NCI-H2029 treated with DMSO at 0.1 percent for 48 hours (cell line): ENCODE results near the gene PGLYRP2.
"Not testable (repeated sequence)": the region's sequence is repeated elsewhere in the genome, so short reads cannot be mapped to it uniquely, and the experiment has no call there.

Experiments used
- DNase-seq: peaks from one replicate; lab custom pipeline; 2025; lab: John Stamatoyannopoulos, UW

PGLYRP2 gene, protein sequence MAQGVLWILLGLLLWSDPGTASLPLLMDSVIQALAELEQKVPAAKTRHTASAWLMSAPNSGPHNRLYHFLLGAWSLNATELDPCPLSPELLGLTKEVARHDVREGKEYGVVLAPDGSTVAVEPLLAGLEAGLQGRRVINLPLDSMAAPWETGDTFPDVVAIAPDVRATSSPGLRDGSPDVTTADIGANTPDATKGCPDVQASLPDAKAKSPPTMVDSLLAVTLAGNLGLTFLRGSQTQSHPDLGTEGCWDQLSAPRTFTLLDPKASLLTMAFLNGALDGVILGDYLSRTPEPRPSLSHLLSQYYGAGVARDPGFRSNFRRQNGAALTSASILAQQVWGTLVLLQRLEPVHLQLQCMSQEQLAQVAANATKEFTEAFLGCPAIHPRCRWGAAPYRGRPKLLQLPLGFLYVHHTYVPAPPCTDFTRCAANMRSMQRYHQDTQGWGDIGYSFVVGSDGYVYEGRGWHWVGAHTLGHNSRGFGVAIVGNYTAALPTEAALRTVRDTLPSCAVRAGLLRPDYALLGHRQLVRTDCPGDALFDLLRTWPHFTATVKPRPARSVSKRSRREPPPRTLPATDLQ

DNA sequence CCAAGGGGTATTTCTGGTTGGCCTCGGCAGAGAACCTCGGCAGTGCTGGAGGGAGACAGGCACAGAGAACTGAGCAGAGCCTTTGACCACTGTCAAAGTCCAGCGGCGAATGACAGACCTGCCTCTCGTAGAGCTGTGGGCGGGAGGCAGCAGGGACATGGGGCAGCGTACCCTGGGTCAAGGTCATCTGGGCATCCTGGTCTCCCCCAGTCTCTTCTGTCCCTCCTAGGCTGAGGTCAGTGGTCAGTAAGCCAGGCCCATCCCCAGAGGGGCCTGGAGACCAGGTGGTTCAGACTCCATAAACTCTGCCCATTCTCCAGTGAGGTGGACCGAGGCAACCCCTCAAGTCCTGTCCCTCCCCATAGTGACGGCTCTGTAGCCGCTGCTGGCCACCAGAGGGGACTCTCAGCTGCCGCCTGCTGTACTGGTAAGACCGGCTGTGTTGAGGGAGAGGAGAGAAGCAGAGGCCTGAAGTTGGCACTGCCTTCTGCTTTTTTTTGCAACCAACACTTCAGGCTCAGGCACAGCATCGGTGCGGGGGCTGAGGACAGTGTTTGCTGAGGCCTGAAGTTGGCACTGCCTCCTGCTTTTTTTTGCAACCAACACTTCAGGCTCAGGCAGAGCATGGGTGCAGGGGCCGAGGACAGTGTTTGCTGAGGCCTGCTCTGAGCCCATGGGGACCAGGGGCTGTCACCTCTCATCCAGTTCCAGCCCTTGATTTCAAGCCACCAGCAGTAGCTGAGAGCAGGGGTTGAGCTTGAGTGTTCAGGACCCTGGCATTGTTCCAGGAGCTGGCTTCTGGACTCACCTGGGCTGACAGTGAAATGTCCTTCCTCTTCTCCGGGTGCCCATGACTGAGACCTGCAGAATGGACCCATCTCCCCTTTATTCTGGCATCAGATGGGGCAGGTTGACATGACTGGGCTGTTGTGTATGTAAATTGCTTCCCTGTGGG lies at the start of gene PGLYRP2:
Gene PGLYRP2 (minus strand): TSS at position 111 of the 955 bp plus-strand sequence. CDS start 130 bp downstream, outside the sequence.
- no peak for DNase-seq

DNA sequence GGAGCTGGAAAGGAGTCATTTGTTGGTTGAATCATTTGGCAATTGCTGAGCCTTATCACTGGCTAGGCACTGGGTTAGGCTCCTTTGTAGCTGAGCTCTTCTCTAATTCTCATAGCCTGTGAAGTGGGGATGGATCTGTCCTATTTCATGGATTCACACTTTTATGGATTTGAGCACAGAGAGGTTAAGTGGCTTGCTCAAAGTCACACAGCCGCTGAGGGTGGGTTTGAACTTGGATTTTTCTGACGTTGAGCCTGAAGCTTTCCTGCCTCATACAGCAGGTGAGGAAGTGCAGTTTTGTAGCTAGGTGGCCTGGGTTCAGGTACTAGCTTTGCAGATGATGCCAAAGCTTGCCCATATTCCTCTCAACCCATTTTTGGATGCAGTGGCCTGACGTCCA lies 48.4 kb upstream of the PGLYRP2 start:
- no peak for DNase-seq

DNA sequence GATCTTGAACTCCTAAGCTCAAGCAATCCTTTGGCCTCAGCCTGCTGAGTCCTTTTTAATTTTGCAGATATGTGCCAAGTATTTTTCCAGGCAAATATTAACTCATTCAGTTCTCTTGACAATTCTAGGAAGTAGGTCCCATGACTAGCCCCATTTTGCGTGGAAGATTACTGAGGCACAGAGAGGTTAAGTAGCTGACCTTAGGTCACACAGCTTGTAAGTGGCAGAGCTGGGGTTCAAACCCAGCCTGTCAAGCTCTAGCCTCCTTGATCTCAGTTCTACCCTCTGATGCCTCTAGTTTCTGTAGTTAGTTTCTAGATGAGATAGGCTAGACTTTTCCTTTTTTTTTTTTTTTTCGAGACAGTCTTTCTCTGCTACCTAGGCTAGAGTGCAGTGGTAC lies 47.1 kb upstream of the PGLYRP2 start:
- DNase-seq: no peak

DNA sequence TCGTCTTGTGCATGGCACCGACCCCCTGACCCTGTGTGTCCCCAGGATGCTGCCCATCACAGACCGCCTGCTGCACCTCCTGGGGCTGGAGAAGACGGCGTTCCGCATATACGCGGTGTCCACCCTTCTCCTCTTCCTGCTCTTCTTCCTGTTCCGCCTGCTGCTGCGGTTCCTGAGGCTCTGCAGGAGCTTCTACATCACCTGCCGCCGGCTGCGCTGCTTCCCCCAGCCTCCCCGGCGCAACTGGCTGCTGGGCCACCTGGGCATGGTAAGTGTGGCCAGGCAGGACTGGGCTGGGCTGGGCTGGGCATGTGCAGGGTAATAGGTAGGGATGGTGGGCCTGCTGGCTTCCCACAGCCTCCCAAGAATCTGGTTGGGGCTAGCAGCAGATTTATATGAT lies 46.0 kb upstream of the PGLYRP2 start:
- no peak for DNase-seq

DNA sequence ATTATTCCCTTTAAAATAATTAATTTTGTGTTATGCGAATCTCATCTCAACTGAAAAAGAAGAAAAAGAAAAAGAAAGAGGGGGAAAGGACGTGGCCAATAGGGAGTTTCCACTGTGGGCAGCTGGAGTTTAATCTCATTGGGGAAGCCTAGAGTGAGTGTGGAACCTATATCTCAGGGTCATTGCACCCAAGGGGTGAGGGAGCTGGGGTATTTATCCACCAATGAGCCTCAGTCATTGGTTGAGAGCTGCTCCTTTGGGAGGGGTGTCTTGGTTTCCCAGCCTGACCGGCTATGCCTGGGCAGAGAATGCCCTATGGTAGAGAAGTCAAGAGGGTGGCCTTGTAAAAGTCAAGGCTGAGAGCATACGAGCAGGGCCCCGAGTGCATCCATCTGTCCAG lies 45.5 kb upstream of the PGLYRP2 start:
- no peak for DNase-seq

DNA sequence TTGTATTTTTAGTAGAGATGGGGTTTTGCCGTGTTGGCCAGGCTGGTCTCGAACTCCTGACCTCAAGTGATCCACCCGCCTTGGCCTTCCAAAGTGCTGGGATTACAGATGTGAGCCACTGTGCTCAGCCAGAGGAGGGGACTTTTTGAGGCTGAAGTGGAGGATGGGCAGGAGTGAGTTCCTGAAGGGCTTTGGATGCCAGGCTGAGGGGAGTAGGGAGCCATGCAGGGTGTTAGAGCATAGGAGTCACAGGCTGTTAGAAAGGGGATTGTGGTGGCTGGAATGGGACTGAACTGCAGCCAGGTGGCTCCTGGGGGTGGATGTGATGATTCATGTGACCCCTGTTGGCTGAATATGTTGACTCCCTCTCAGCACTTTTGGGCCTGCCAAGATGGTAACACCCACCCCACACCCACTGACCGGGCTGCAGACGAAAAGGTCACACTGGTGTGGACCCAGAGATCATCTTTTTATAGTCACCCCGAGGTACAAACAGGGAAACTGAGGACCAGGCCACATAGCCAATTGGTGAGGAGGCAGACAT lies 40.2 kb upstream of the PGLYRP2 start:
- DNase-seq: no peak

DNA sequence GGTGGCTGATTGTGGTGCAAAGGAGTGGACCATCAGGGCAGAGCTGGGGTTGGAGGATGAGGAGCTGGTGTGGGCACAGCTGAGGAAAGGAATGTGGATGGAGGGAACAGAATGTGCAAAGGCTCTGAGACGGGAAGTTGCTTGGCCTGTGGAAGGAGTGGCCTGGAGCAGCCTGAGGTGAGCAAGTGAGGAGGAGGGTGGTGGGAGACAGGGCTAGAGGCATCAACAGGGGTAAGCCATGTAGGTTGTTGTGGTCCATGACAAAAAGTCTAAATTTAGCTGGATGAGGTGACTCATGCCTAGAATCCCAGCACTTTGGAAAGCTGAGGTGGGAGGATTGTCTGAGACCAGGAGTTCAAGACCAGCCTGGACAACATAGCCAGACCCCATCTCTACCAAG lies 38.5 kb upstream of the PGLYRP2 start:
- no peak for DNase-seq

DNA sequence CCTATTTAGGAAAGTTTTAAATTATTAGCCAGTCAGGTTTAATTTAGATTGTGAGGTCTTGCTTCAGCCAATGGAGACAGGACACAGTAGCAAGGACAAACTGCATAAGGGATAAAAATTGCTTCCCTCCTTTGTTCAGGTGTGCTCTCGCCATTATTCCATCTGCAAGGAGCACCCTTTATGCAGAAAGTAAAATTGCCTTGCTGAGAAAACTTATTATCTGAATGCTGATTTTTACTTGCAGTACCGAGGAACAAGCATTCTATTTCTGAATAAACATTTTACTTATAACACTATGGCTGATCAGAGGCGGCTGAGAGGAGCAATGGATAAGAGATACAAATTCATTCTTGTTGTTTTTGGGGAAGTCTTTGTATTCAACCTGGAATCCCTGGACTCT lies 37.1 kb upstream of the PGLYRP2 start:
- no peak for DNase-seq

DNA sequence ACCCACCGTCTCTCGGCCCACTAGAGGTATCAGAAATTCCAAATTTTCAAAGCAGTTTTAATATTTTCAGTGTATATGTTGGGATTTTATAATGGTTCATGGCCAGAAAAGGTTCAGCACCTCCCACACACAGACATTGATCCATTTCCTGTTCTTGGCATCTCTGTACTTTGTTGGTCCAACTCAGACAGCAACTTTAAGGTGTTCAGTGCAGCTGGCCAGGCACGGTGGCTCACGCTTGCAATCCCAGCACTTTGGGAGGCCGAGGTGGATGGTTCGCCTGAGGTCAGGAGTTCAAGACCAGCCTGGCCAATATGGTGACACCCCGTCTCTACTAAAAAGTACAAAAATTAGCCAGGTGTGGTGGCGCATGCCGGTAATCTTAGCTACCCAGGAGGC lies 35.9 kb upstream of the PGLYRP2 start:
- DNase-seq: not testable (repeated sequence)

DNA sequence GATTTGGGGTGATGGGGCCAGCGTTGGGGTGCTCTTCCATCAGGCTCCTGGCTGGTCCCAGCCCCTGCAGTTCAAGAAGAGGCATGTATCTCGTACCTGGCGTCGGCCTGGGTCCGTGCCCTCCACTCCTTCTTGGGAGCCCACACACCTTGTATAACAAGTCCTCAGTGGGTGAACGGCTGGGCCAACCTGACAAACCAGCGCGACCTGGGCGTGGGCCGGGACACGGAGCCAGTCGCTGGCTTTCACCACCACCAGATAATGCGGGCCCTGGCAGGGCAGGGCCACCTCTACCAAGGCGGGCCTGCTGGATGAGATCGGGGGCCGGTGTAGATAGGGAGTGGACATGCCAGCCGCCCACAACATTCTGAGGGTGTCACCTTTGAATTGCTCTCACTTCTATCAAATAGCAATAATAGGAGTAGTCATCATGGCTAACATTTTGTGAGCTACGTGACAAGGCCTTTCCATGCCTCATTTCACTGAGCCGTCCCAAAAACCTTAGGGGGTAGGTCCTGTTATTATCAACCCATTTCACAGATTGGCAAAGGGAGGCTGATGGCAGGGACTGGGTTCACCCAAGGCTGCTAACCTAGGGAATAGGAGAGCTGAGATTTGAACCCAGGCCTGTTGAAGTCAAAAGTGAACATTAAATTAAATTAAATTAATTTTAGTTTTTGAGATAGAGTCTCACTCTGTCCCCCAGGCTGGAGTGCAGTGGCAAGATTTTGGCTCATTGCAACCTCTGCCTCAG lies 32.5 kb upstream of the PGLYRP2 start:
- no peak for DNase-seq

DNA sequence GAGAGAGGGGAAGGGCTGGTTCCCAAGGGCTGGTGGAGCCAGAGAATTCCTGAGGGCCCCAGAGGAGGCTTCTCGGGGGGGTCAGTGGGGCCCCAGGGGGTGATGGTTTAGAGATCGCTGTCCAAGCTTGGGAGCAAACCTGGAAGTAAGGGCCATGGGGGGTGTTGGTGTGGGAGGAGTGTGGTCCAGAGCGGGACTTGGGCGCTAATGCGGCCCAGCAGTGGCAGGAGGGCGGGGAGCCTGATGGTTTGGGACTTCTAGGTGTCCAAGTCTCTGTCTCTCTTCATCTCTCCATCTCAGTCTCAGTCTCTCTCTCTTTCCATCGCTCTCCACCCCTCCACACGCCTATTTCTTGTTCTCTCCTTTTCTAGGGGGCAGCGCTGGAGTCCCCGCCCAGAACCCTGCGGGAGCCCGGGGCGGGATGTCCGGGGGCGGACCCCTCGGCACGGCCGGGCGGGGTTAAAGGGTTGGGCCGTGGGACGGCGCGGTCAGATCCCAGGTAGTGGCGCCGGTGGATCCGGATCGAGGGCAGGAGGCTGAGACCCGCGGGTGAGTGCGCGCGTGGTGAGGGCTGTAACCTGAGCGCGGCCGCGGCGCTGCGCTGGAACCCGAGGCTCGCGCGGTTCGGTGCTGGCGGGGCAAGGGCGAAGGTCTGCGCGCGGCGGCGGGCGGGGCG lies 28.9 kb upstream of the PGLYRP2 start, which contains the start of gene CYP4F22:
Gene CYP4F22 (plus strand): TSS at position 491 of the 676 bp plus-strand sequence. CDS start 16,812 bp downstream, outside the sequence.
- no peak for DNase-seq

DNA sequence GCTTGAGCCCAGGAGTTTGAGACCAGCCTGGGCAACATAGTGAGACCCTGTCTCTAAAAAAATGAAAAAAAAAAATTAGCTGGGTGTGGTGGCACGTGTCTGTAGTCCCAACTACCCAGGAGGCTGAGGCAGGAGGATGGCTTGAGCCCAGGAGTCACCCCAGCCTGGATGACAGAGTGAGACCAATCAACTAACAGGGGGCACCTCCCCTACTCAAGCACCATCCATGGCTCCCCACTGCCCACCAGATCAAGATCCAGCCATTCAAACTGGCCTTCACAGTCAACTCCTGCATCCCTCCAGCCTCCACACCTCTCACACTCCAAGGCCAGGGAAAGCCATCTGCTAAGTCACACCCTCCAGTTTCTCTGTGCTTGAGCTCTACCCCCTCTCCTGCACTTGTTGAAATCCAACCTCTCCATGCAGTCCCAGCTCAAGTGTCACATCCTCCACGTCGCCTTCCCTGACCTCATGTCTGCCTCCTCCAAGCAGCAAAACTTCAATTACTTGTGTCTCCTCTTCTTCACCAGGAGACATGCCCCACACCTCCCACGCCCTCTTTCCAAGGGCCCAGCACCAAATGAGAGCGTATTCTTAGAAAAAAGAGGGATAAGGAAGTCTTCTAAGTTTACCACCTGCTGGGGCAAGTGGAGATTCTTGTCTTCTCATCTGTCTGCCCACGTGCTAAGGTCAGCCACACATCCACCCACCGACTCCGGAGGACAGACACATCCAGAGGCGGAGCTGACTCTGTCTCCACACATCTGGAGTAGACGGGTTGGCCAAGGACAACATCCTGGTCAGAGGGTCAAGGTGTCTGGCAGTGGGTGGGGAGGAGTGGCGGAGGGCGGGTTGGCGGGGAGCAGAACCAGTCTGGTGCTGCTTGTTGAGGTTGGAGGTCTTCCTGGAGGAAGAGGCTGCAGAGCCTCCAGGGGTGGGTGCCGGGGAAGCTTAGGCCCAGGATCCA lies 28.1 kb upstream of the PGLYRP2 start:
- no peak for DNase-seq

DNA sequence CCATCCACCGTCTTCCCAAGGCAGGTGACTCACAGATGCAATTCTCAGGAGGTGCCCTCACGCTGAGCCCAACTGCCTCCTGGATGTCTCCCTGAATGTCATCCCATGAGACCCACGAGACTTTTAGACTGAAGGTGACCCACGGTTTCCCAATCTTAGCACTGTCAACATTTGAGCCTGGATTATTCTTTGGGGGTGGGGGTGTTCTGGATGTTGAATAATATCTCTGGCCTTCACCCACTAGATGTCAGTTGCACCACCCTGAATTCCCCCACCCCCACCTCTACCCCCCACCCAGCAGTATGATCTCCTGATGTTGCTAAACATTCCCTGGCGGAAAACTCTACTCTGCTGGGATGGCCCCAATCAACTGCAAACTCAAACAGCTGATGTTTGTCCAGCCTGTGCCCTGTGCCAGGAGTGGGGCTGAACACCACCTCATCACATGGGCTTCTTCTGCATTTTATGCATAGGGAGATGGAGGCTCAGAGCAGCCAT lies 26.8 kb upstream of the PGLYRP2 start:
- DNase-seq: no peak

DNA sequence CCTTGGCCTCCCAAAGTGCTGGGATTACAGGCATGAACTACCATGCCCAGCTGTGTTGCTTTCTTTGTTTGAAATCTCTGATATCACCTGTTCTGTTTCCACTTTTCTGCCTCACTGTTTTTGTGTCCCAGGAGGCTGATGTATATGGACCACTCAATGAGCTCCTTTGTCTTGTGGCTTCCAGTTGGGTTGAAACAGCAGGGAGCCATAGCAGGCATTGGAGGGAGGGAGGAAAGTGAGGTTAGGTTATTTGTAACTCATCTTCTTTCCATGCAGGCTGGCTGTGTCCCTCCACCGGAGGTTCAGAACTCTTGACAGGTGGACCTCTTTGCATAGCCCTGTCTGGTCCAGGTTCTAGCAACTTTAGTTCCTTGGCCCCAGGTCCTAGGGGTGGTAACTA lies 23.0 kb upstream of the PGLYRP2 start:
- no peak for DNase-seq

DNA sequence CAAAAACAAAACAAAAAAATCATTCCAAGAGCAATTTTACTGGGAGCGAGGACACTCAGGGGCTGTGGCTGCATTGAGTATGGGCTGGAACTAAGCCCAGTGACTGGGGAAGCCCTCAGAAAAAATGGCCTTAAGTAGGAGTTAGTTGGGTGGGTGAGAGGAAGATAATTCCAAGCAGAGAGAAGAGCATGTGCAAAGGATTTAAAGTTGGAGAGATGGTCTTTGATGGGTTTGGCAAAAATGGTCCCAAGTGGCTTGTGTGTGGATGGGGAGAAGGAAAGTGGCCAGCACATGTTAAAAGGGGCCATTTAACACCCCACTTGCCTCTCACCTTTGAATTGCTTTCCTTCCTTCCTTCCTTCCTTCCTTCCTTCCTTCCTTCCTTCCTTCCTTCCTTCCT lies 22.3 kb upstream of the PGLYRP2 start:
- no peak for DNase-seq

DNA sequence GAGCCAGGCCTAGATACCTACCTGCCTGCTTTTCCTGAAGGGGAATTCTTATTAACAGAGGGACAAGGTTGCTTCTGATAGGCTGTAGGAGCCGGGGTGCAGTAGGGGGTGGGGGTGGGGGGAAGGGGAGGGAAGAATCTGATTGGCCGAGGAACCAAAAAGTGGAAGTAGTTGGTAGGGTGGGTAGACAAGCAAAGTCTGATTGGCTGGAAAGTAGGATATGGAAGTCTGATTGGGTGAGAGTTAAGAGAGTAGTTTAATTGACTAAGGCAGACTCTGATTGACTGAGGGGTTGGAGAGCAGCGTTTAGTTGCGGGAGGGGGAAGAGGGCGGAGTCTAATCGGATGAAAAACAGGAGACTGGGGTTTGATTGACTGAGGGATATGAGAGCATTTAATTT lies 19.6 kb upstream of the PGLYRP2 start:
- DNase-seq: no peak

DNA sequence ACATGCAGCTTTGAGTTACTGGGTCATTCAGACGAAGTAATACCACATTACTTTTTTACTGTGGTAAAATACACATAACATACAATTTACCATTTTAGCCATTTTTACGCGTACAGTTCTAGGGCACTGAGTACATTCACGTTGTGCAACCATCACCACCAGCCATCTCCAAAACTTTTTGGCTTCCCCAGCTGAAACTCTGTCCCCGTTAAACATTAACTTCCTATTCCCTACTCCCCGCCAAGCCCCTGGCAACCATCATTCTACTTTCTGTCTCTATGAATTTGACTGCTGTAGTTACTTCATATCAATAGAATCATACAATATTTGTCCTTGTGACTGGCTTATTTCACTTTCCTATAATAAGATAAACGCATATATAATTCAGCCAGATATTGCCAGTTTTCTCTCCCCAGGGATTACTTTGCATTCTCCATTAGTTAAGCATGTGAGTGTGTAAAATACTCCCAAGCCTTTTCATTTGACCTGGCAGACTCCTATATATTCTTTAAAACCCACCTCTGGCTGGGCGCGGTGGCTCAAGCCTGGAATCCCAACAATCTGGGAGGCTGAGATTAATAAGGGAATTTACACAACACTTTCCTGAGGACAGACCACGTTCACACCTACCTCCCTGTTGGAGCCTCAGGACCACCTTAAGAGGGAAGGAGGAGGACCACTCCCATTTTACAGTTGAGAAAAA lies 19.0 kb upstream of the PGLYRP2 start:
- no peak for DNase-seq

DNA sequence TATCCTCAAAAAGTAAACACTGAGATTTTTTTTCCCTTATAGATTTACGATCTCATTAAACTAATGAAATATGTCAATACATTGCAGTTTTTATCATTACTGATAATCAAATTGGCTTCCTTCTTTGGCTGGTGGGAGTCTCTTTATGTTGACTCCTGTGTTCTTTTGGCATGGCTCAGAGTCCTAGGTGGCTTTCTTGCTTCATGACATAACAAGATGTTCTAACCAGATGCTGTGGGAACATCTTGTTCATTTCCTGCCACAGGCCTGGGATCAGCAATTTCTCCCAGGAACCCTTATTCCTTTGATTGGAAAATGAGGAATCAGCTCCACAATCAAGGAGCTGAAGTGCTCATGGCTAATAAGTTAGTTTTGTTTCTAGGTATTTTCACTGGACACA lies 15.8 kb upstream of the PGLYRP2 start:
- no peak for DNase-seq
